Keratinocyte (primary cell): Measurements from ENCODE around the gene CIROP. TPM values are rescaled to one million over a fixed set of nuclear protein-coding genes. Genes with fewer than 3 reads are reported as not detected.

ENCODE experiments used
- DNase-seq: peaks from one replicate; pipeline ENCODE4 v3.0.0-alpha.2; 2011; ENCODE audit warnings: low read depth, missing footprints, low spot score
- FAIRE-seq: peaks from 2 replicates; lab custom pipeline; 2011; peaks lifted over from hg19 to GRCh38; lab: Jason Lieb, UNC
- H2AFZ ChIP-seq: 2 replicates; pipeline ENCODE4 v1.6.0; 2012; ENCODE audit warnings: low read length, control low read depth, inconsistent platforms; ENCODE audit not compliant: control insufficient read depth
- H3K27ac ChIP-seq: 2 replicates; pipeline ENCODE4 v1.5.1; 2011; ENCODE audit warnings: low read length; ENCODE audit not compliant: control insufficient read depth, insufficient read depth
- H3K27me3 ChIP-seq: 3 replicates; pipeline ENCODE4 v1.6.0; 2011; ENCODE audit warnings: low read length; ENCODE audit not compliant: control insufficient read depth, insufficient read depth; ENCODE audit errors: extremely low read depth
- H3K36me3 ChIP-seq, 2 experiments: 2 replicates in 1 of 2; 3 replicates in 1 of 2; pipeline ENCODE4 v1.5.1; 2011; ENCODE audit warnings: low read length in 2 of 2, mild to moderate bottlenecking in 1 of 2; ENCODE audit not compliant: control insufficient read depth in 2 of 2, insufficient read depth in 2 of 2; ENCODE audit errors: extremely low read depth in 1 of 2
- H3K4me1 ChIP-seq: 3 replicates; pipeline ENCODE4 v1.5.1; 2011; ENCODE audit warnings: low read length; ENCODE audit not compliant: control insufficient read depth, insufficient read depth; ENCODE audit errors: extremely low read depth
- H3K4me2 ChIP-seq: 3 replicates; pipeline ENCODE4 v1.6.0; 2011; ENCODE audit warnings: low read depth, low read length; ENCODE audit not compliant: control insufficient read depth, insufficient read depth; ENCODE audit errors: extremely low read depth
- H3K4me3 ChIP-seq, 3 experiments: fragments of 200-600 bp in 1 of 3; sonication (generic) in 1 of 3; 2 replicates in 2 of 3; 3 replicates in 1 of 3; pipeline ENCODE4 v1.5.1; 2011 to 2016; ENCODE audit warnings: low read length in 3 of 3, mild to moderate bottlenecking in 3 of 3, control low read depth in 2 of 3, inconsistent platforms in 1 of 3, low read depth in 1 of 3, mixed read lengths in 1 of 3, mixed run types in 1 of 3, moderate library complexity in 1 of 3; ENCODE audit not compliant: control insufficient read depth in 2 of 3, insufficient read depth in 2 of 3; ENCODE audit errors: extremely low read depth in 1 of 3
- H3K79me2 ChIP-seq: 2 replicates; pipeline ENCODE4 v1.6.0; 2012; ENCODE audit warnings: low read length; ENCODE audit not compliant: control insufficient read depth, insufficient read depth
- H3K9ac ChIP-seq: 3 replicates; pipeline ENCODE4 v1.6.0; 2011; ENCODE audit warnings: low read length; ENCODE audit not compliant: control insufficient read depth, insufficient read depth; ENCODE audit errors: extremely low read depth
- H3K9me1 ChIP-seq: 3 replicates; pipeline ENCODE4 v1.6.0; 2011; ENCODE audit warnings: low read length; ENCODE audit not compliant: control insufficient read depth, insufficient read depth; ENCODE audit errors: extremely low read depth
- H3K9me3 ChIP-seq: 2 replicates; pipeline ENCODE4 v1.5.1; 2012; ENCODE audit warnings: low read depth, low read length; ENCODE audit not compliant: control insufficient read depth
- H4K20me1 ChIP-seq: 3 replicates; pipeline ENCODE4 v1.6.0; 2011; ENCODE audit warnings: low read length; ENCODE audit not compliant: control insufficient read depth, insufficient read depth; ENCODE audit errors: extremely low read depth
- CTCF ChIP-seq, 3 experiments: IDR thresholded peaks in 1 of 3; conservative IDR thresholded peaks in 1 of 3; optimal IDR thresholded peaks in 1 of 3; 2 replicates in 2 of 3; 3 replicates in 1 of 3; pipeline versions ENCODE3 to v1.5.1; 2011; ENCODE audit warnings: low read length in 3 of 3, mild to moderate bottlenecking in 3 of 3, moderate library complexity in 2 of 3, control low read depth in 1 of 3, inconsistent platforms in 1 of 3; ENCODE audit not compliant: insufficient read depth in 2 of 3; ENCODE audit errors: extremely low read depth in 1 of 3
- EZH2 ChIP-seq: IDR thresholded peaks from one replicate; pipeline ENCODE4 v1.6.1; 2012; ENCODE audit warnings: inconsistent platforms, mild to moderate bottlenecking, low read length, moderate library complexity
- dilution Hi-C: fragments of 300-500 bp; cut with MboI; formaldehyde crosslinking; loops from one replicate; pipeline ENCODE4 v1.7.0; 2020; ENCODE audit warnings: low sequenced_read_pairs; ENCODE audit not compliant: extremely low pct_ligation_motif_present
- polyA plus RNA-seq, 5 experiments: library from polyadenylated mRNA; depleted of rRNA in 3 of 5; stranded (reverse) in 3 of 5; stranded (forward) in 1 of 5; unstranded in 1 of 5; fragments of >200 nt; gene quantifications; 1 replicate in 1 of 5; 2 replicates in 3 of 5; 3 replicates in 1 of 5; pipeline versions ENCODE4 v1.2.1 to v1.2.3, GENCODE V29; 2011 to 2012; ENCODE audit warnings: missing spikeins in 2 of 5, low read depth in 1 of 5, low replicate concordance in 1 of 5

The CIROP gene
- polyA plus RNA-seq, 1 donor (not counting 4 experiments of a cell fraction or from before 2014, with no cell fraction given), result not detected

- H3K9ac ChIP-seq, result no peak overlapping the region
- no peaks in the 10 kb centered on the region for H3K36me3 ChIP-seq
- dilution Hi-C loops, result no loop called here
- no peak overlapping the region for H3K27ac ChIP-seq
- no peaks in the 10 kb centered on the region for H3K9me1 ChIP-seq
- H3K79me2 ChIP-seq, result no peaks in the 10 kb centered on the region
- FAIRE-seq, result no peak
- no peaks in the 10 kb centered on the region for H4K20me1 ChIP-seq
- H3K4me1 ChIP-seq, result peaks cover 14% of the 10 kb centered on the region
- TF ChIP-seq EZH2 (no peak), CTCF (optimal IDR thresholded peaks at IDR 0.05 in 1 of 3, IDR thresholded peaks at IDR 0.05 in 1 of 3, conservative IDR thresholded peaks at IDR 0.05 in 1 of 3; ENCODE audit: extremely low read depth in 1 of 3, insufficient read depth in 2 of 3, low read length in 3 of 3) (no peak)
- H3K4me2 ChIP-seq, result no peak overlapping the region
- no peak for DNase-seq
- H3K27me3 ChIP-seq, result no peaks in the 10 kb centered on the region
- H3K4me3 ChIP-seq, result no peak overlapping the region
- H3K9me3 ChIP-seq, result no peaks in the 10 kb centered on the region
- no peak overlapping the region for H2AFZ ChIP-seq
These were observed 53.4 kb downstream of the CIROP start for GRCh38 chr14:23051141-23052057.

Other genes starting within 250 kb of the CIROP start
- 36.7 to 79.4 TPM (median 62.5 TPM) in 3 replicates for gene LRP10, start 233.2 kb downstream of the CIROP start, polyA plus RNA-seq
- gene REM2, start 221.8 kb downstream of the CIROP start, polyA plus RNA-seq, result 0.04 to 0.06 TPM (median 0.05 TPM) in 3 replicates
- 36.9 to 73.8 TPM (median 50.8 TPM) in 3 replicates for gene RBM23, start 185.8 kb downstream of the CIROP start, polyA plus RNA-seq
- 241 to 271 TPM (median 266 TPM) in 3 replicates for gene PRMT5, start 175.6 kb downstream of the CIROP start, polyA plus RNA-seq
- gene HAUS4, start 147.9 kb downstream of the CIROP start, polyA plus RNA-seq, result 16.6 to 25.5 TPM (median 23.6 TPM) in 3 replicates
- gene AJUBA, start 122.4 kb downstream of the CIROP start, polyA plus RNA-seq, result 128 to 206 TPM (median 157 TPM) in 3 replicates
- gene C14orf93, start 94.8 kb downstream of the CIROP start, polyA plus RNA-seq, result 6.4 to 8.5 TPM (median 7.7 TPM) in 3 replicates
- 285 to 349 TPM (median 292 TPM) in 3 replicates for gene PSMB5, start 70.1 kb downstream of the CIROP start, polyA plus RNA-seq
- gene PSMB11, start 62.8 kb downstream of the CIROP start, polyA plus RNA-seq, result not detected in 3 replicates
- 3.5 to 5.8 TPM (median 3.9 TPM) in 3 replicates for gene CDH24, start 47.5 kb downstream of the CIROP start, polyA plus RNA-seq
- 92.0 to 104 TPM (median 96.7 TPM) in 3 replicates for gene ACIN1, start 9.9 kb downstream of the CIROP start, polyA plus RNA-seq
- gene C14orf119, start 9.5 kb downstream of the CIROP start, polyA plus RNA-seq, result 73.7 to 117 TPM (median 101 TPM) in 3 replicates
- gene CEBPE, start 14.3 kb upstream of the CIROP start, polyA plus RNA-seq, result not detected in 3 replicates
- 28.4 to 32.8 TPM (median 29.1 TPM) in 3 replicates for gene SLC7A8, start 78.7 kb upstream of the CIROP start, polyA plus RNA-seq
- gene RNF212B, start 132.9 kb upstream of the CIROP start, polyA plus RNA-seq, result not detected in 3 replicates
- gene HOMEZ, start 181.1 kb upstream of the CIROP start, polyA plus RNA-seq, result 31.9 to 39.1 TPM (median 34.1 TPM) in 3 replicates
- gene PPP1R3E, start 197.9 kb upstream of the CIROP start, polyA plus RNA-seq, result 1.6 to 2.5 TPM (median 1.9 TPM) in 3 replicates
- gene BCL2L2, start 201.8 kb upstream of the CIROP start, polyA plus RNA-seq, result 24.0 to 45.7 TPM (median 33.9 TPM) in 3 replicates
- 168 to 185 TPM (median 173 TPM) in 3 replicates for gene PABPN1, start 216.5 kb upstream of the CIROP start, polyA plus RNA-seq
- gene SLC22A17, start 247.9 kb upstream of the CIROP start, polyA plus RNA-seq, result 0.76 to 2.1 TPM (median 1.2 TPM) in 3 replicates